ENCODE results near the gene UTF1. TPM values are rescaled to one million over a fixed set of nuclear protein-coding genes. Genes with fewer than 3 reads are reported as not detected.

UTF1 gene
- polyA plus RNA-seq, 4 donors, result 0.12 TPM; not detected in 3

DNA sequence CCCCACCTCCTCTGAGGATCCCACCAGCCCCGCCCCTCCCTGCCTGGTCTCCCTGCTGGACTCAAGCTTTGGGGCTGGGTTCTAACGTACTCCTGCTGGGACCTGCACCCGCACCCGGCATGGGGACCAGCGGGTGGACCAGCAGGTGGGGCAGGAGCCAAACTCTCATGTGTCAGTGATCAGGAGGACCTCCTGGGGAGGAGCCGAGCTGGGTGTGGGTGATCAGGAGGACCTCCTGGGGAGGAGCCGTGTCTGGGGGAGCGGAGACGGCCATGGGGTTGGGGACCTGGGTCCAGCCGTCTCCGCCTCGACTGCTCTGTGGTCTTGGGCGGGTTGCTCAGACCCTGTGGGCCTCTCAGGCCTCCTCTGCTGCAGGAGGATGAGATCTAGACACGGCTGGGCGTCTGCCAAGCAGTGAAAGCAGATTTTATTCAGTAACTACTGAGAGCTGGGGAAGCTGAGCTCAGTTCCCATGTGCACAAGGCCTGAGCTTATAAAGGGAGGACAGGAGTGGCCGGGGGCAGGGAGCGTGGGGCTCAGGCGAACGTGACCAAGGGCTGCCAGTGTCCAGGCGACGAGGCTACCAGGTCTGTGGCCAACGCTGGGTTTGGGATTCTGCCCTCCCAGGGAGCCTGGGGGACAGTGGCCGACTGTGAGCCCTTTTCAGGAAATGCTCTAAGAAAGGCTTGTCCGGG is 33.6 kb upstream of the UTF1 start:
- no peak for DNase-seq (ENCODE audit: low read depth in 4 of 4, low spot score in 3 of 4)

DNA sequence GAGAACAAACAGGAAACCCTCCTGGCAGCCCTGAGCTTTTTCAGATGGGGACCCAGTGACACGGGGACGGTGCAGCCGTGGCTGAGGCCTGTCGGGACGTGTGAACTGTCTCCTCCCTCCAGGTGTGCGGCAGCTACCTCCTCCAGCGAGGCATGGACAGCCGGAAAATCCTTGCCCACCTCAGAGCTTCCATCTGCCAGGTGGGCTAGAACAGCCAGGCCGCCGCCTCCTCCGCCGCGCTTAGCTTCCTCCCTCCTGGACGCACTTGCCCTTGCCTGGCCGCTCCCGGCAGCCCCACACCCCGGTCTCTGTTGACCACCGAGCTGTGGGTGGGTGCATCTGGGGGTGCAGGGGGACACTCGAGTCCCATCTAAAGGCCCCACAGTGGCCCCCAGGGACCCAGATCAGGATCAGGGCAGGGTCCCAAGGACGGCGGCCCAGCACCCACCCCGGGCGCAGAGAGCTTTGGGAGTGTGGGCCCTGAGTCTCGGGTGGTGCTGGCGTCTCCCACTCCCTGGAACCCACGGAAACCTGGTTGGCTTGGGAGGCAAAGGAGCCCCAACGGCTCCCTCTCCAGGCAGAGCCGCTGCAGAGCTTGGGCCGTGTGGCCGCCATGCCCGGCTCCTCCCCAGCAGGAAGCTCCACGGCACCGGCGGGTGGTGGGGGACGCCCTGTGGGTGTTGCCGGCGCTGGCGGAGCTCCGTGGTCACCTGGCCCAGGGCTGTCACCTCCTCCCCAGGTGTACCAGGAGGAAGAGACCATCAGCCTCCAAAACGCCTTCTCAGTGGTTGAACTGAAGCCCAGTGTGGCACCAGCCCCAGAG is 32.9 kb upstream of the UTF1 start:
- no peak for DNase-seq (ENCODE audit: low read depth in 4 of 4, low spot score in 3 of 4)

DNA sequence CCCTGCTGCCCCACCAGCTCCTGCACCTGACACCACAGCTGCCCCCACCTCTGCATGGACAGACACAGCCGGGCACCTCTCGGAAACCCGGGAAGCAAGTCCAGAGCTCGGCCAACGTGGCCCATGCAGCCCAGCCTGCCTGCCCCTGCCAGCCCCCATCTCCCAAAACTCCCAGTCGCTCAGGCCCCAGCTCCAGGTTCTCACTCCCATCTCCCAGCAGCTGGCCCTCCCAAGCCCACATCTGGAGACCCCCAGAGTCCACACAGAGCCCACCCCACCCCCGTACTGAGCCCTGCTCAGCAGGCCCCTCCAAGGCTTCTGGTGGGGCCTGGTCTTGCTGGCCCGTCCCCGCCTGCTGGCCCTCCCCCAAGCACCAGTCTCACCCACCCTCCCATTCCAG is 32.2 kb upstream of the UTF1 start:
- no peak for DNase-seq (ENCODE audit: low read depth in 4 of 4, low spot score in 3 of 4)

DNA sequence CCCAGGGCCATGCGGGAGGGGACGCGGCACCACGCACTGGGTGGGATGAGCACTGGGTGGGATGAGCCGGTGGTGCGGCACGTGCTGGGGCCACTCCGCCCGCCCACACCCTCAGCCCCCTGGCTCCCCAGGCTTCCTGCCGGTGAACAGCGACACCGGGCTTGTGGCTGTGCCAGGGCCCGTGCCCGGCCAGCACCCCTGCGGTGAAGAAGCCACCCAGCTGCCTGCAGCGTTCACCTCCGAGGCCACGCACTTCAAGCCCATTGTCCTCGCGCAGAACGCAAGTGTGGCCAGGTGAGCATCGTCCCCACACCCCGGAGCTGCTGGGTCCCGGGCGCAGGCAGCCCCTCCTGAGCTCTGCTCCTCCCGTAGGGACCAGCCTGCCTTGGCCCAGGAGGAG is 31.8 kb upstream of the UTF1 start:
- no peak for DNase-seq (ENCODE audit: low read depth in 4 of 4, low spot score in 3 of 4)

DNA sequence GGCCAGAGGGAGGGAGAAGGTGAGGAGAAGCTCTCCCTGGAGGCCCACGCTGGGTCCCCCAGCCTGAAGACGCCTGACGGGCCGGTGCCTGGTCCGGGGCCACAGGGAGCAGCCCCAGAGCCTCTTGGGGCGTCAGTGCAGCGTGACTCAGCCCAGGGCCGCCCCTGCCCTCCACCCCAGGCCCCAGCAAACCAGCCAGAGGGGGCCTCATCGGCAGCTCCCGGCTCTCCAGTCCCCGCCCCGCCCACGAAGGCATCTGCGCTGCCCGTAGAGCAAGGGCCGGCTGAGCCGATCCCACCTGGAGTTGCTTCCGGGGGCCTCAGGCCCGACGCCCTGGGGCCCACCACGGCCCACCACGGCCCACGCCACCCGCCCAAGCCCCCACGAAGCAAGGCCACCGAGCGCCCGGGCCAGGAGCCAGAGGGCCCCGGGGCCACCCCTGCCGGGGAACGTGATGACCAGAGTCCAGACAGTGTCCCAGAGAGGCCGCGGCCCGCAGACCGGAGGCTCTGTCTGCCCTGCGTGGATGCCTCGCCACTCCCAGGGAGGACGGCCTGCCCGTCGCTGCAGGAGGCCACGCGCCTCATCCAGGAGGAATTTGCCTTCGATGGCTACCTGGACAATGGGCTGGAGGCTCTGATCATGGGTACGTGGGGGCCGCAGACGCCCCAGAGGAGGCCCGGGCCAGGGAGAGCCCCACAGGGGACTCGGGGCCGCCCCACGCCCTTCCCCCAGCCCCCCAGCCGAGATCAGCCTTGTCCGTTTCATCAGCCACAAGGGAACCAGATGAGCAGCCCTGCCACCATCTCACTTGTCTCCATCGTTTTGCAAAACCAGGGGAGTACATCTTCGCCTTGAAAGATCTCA is 31.2 kb upstream of the UTF1 start:
- DNase-seq (ENCODE audit: low read depth in 4 of 4, low spot score in 3 of 4), result no peak

DNA sequence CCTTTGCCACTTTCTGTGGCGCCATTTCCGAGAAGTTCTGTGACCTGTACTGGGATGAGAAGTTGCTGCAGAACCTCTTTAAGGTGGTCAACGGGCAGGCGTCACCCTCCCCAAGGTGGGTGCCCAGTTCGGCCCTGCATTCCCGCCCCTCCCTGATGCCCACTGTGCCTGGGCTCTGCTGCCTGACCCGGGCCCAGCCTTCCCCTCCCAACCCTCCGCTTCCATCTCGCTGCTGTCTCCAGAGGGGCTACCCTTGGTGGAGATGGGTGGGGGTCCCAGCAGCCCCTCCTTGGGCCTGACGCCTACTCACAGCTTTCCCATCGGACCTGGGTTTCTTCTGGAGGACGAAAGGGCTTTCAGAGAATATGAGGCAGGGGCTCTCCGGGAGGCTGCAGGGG is 30.5 kb upstream of the UTF1 start:
- DNase-seq (ENCODE audit: low read depth in 4 of 4, low spot score in 3 of 4), result no peak

DNA sequence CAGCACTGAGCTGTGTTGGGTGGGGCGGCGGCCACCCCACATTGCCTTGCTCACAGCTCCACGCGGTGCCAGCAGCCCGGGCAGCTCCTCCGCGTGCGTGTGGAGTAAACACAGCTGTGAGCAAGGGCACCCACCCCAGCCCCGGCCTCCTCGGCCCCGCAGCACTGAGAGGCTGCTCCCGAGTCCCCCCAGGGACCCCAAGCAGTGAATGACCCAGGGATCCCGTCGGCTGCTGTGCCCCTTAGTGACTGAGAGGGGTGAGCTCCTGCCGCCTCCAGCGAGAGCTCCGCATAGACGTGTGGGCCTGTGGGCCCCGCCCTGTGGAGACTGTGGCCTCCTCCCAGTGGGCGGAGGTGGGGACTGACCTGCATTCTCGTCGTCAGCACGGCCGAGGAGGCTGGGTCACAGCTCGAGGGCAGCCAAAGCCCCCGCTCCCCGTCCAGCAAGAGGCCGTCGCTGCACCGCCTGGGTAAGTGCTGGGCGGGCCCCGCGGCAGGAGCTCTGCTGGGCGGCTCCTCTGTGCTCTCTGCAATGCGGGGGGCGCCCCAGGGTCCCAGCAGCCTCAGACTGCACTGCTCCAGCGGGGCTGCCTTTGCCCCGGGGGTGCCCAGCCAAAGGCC is 29.9 kb upstream of the UTF1 start:
- DNase-seq (ENCODE audit: low read depth in 4 of 4, low spot score in 3 of 4), result no peak

DNA sequence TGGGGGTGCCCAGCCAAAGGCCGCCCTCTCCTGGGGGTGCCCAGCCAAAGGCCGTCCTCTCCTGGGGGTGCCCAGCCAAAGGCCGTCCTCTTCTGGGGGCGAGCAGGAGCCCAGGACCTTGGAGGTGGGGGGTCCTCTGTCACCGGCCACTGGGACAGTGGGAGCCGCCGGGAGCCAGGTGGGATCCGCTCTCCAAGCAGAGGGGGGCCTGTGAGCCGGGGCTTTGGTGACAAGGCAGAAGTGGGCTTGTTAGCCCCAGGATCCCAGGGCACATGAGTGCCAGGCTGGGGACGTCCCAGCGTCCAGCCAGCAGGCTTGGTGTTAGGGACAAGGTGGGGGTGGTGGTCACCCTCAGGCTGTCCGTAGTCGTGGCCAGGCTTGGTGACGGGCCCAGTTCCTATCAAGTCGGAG is 29.4 kb upstream of the UTF1 start:
- no peak for DNase-seq (ENCODE audit: low read depth in 4 of 4, low spot score in 3 of 4)

DNA sequence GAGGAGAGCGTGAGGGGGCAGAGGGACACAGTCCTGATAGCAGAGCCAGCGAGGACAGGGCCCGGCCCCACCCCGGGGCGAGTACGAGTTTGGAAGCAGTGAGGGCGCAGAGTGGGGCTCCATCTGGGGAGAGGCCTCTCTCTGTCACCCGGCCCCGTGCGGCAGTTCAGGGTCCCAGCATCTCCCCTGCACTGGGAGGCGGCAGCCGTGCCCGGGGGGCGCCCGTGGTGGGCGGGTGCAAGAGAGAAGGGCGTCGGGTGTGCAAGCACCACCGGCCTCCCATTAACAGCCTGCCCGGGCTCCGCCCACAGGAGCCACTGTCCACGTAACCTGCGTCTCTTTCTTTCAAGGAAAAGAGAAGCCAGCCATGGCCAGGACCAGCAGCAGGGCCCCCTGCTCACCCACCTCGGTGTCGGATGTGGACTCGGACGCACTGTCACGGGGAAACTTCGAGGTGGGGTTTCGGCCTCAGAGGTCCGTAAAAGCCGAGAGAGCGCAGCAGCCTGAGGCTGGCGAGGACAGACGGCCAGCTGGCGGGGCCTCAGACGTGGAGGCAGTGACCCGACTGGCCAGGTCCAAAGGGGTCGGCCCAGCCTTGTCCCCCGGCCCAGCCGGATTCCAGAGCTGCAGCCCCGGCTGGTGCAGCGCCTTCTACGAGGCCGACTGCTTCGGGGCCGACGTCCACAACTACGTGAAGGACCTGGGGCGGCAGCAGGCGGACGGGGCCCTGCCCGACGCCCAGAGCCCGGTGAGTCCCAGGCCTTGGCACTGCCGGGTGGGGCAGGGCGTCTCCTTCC is 28.7 kb upstream of the UTF1 start:
- no peak for DNase-seq (ENCODE audit: low read depth in 4 of 4, low spot score in 3 of 4)

DNA sequence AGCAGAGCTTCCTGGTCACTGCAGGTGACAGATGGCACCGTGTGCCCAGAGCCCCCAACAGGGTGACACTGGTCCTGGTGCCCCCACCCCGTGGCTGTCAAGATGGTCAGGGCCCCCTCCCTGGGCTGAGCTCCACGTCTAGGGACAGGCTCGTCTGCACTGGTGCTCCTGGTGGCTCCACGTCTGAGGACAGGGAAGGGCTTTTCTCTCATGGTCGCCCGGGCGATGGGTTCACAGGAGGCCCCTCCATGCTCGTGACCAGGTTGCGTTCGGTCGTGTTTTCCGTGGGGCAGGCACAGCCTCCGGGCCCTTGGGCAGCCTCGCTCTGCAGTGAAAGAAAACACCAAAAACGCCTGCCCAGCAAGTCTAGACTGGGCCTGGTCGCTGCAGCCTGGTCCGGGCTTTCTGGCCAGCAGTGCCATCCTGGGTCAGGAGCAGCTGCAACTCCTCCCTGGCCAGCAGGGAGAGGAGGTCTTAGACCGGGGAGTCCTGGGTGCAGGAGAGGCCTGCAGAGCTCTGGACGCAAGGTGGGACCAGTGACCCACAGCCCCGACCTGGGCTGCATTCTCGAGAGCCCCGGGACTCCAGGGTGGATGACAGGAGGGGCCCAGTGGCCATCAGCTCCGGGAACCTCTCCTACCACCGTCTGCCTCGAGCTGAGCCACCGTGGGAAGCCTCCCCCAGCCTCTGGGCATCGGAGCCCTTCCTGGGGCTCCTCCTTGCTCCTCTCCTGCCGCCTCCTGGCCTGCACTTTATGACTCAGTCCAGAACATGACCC is 27.9 kb upstream of the UTF1 start:
- DNase-seq (ENCODE audit: low read depth in 4 of 4, low spot score in 3 of 4), result no peak

DNA sequence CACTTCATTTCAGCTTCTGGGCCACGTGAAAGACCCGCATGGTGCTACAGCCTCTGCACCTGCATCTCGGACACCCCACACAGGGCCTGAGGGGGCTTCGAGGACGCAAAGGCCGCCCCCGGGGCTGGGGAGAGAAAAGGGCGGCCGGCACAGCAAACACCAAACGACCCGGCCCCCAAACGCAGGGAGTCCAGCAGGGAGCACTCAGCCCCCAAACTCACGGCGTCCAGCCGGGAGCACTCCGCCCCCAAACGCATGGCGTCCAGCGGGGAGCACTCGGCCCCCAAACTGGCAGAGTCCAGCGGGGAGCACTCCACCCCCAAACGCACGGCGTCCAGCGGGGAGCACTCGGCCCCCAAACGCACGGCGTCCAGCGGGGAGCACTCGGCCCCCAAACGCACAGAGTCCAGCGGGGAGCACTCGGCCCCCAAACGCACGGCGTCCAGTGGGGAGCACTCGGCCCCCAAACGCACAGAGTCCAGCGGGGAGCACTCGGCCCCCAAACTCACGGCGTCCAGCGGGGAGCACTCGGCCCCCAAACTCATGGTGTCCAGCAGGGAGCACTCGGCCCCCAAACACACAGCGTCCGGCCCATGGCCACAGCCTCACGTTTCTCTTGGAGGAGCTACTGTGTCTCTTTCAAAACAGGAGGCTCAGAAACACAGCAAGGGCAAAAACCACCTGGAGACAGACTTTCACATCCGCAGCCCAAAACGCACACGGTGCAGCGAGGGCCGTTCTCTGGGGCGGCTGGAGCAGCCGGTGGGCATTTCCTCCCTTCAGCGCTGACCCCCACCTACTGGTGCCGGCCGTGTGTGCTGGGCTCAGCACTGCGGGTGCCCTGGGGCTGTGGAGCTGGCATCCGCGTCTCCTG is 27.0 kb upstream of the UTF1 start:
- no peak for DNase-seq (ENCODE audit: low read depth in 4 of 4, low spot score in 3 of 4)

DNA sequence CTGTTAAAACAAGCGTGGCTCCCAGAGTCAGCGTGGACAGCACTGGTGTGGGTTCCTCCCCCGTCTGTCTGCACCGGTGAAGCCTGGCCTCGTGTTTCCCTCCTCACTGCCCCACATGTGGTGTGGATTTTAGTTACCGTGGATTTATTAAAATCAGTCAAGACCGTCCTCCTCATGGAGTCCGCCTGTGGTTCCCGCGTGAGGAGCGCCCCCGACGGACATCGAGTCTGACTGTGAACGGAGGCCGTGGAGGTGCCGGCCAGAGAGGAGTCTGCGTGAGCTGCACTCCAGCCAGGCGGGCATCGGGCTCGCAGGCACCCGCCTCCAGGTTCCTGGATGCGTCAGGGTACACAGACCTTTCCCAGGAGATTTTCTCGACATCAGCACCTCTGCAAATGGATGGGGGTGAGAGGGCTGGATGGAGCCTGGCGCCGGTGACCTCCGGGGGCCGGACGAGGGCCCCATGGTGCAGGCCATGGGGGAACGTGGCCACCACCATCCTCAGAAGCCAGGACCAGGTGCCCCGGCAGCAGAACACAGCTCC is 26.3 kb upstream of the UTF1 start:
- no peak for DNase-seq (ENCODE audit: low read depth in 4 of 4, low spot score in 3 of 4)

DNA sequence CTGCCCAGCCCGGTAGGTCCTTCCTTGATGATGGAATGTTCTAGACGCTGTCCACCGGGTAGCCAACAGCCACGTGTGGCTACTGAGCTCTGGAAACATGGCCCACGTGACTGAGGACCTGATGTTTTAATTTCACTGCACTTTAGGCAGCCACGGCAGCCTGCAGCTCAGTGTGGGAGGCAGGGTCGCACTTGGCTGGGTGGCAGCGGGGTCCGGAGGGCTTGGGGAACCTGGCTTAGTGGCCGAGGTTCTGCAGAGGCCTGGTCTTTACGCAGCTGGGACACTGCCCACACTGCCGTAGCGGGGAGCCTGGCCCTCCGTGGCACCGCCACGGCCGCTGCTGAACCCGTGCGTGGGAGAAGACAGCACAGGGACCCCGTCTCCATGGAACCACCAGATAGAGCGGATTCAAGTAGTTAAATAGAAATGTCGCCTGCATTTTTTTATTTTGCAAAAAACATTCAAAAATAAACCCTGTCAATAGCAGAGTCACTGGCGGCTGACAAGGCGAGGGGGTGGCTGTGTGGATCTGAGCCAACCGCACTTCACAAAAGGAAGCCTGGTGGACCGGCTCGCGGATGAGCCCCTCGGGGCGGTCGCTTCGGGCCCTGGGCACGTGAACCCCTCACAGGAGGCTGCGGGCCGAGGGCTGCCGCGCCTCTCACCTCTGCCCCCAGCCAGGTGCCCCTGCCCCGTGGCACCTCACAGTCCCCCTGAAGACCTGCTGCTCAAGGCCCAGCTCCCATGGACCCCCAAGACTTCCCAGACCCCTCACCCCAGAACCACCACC is 25.6 kb upstream of the UTF1 start:
- no peak for DNase-seq (ENCODE audit: low read depth in 4 of 4, low spot score in 3 of 4)

DNA sequence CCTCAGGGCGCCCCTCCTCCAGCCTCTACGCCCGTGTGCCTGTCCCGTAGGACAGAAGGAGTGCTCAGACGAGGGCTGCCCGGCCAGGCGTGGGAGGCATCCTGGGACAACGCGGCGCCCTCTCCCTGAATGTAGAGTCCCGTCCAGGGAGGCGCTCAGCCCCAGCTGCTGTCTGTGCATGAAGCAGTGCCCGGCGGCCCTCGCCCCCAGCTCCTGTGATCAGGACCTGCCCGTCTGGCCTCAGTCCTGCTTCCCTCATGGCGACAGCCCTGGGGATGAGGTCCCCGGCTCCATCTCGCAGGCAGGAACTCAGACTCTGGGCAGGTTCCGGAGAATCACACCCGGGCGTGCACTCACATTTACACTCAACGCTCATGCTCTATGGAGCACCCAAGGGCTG is 24.9 kb upstream of the UTF1 start:
- DNase-seq (ENCODE audit: low read depth in 4 of 4, low spot score in 3 of 4), result no peak

DNA sequence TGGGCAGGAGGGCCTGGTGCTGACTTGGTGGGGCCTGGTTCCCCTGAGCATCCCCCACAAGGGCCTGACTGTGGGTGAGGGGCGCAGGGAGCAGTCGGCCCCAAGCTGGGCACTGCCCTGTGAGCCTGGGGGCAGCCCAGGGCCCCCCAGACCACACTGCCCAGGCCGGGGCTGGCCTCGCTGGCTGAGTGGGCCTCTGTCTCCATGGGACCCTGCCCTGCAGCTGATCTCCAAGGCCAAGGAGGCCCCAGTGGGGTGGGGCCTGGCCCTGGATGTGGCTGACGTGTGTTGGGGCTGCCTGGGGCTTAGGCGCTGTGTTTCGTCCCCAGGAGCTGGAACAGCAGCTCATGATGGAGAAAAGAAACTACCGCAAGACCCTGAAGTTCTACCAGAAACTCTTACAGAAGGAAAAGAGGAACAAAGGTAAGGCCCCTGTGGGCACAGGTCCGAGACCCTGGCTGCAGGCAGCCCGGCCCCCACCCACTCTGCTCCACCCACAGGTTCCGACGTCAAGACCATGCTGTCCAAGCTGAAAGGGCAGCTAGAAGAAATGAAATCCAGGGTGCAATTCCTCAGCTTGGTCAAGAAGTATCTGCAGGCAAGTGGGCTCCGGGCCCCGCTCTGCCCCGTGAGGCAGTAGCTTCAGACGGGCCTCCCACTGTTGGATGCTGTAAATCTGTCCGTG is 23.5 kb upstream of the UTF1 start:
- no peak for DNase-seq (ENCODE audit: low read depth in 4 of 4, low spot score in 3 of 4)

DNA sequence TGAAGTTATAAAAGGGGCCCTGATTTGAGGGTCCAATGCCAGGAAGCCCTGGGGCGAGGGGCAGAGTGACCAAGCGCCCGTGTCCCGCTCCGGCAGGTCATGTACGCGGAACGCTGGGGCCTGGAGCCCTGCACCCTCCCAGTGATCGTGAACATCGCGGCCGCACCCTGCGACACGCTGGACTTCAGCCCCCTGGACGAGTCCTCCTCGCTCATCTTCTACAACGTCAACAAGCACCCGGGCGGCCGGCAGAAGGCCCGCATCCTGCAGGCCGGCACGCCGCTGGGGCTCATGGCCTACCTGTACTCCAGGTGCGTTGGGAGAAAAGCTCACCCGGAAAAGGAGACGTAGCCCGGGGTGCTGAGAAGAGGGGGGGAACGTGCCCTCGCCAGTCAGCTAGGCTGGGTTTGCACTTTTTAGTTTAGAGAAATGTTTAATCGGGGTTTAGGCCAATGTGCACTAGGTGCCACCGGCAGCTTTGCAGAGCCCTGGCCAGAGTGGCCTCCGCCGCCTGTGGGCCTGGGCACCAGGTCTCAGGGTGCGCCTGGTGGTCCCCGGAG is 22.9 kb upstream of the UTF1 start:
- no peak for DNase-seq (ENCODE audit: low read depth in 4 of 4, low spot score in 3 of 4)
